Measurements from ENCODE around the gene VAMP2.

VAMP2 gene

DNA sequence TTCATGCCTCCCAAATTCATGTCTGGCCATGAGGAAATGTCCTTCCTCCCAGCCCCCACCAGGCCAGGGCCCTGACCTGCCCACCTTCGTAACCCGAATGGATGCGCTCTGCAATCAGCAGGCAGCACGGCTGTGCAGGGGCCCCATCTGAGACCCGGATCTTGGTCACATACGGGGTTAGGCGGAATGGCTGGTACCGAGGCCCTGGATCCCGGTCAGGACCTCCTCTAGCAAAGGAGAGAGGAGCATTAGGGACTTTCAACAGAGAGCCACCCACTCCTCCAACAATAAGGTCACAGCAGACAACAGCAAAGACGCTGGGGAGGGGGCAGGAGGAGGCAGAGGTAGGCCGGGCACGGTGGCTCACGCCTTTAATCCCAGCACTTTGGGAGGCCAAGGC is 14.2 kb downstream of the VAMP2 start:
- no peak for DNase-seq (ENCODE audit: low read depth)
- no peak overlapping the region for H3K4me3 ChIP-seq (ENCODE audit: low read length)
- TF ChIP-seq CTCF (conservative IDR thresholded peaks at IDR 0.05; ENCODE audit: low read length), result no peak

- H3K4me3 ChIP-seq (ENCODE audit: low read length), result no peak overlapping the region
- no peak for DNase-seq (ENCODE audit: low read depth)
- TF ChIP-seq CTCF (conservative IDR thresholded peaks at IDR 0.05; ENCODE audit: low read length), result no peak
Measured at GRCh38 chr17:8147805-8148404, 14.8 kb downstream of the VAMP2 start.

DNA sequence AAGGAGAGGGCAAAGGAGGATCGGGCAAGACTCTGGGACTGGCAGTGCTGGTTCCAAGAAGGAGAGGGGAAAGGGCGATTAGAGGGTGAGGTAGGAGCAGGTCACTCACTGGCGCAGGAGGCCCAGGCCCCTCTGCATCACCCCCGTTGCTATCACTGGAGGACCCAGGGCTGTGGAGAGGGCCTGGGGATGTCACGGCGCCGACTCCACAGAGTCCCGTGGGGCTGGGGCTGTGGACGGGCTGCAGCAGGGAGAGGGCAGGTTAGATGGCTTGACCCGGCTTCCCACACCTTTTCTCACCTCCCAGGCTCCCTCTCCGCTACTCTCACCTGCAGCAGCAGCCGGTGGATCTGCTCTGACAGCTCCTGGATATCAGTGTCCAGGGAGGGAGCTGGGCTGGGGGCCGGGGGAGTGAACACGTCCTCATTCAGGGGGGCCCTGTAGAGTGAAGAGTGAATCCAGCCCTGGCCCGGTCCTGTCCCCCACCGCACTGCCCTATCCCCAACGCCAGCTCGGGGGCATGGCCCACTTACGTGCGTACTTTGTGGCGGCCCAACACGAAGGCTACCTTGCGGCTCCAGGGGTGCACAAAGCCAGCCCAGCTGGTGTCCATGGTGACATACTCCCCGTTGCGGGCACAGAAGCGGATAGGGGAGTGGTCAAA is 15.5 kb downstream of the VAMP2 start:
- H3K4me3 ChIP-seq (ENCODE audit: low read length), result no peak overlapping the region
- DNase-seq (ENCODE audit: low read depth), result no peak
- no peak for TF ChIP-seq CTCF (conservative IDR thresholded peaks at IDR 0.05; ENCODE audit: low read length)

- TF ChIP-seq CTCF (conservative IDR thresholded peaks at IDR 0.05; ENCODE audit: low read length), result no peak
- no peak overlapping the region for H3K4me3 ChIP-seq (ENCODE audit: low read length)
- DNase-seq (ENCODE audit: low read depth), result no peak
Measured at GRCh38 chr17:8146381-8147140, 16.2 kb downstream of the VAMP2 start.

- DNase-seq (ENCODE audit: low read depth), result no peak
- no peak for TF ChIP-seq CTCF (conservative IDR thresholded peaks at IDR 0.05; ENCODE audit: low read length)
- H3K4me3 ChIP-seq (ENCODE audit: low read length), result no peak overlapping the region
Measured at GRCh38 chr17:8145811-8146210, 16.9 kb downstream of the VAMP2 start.

DNA sequence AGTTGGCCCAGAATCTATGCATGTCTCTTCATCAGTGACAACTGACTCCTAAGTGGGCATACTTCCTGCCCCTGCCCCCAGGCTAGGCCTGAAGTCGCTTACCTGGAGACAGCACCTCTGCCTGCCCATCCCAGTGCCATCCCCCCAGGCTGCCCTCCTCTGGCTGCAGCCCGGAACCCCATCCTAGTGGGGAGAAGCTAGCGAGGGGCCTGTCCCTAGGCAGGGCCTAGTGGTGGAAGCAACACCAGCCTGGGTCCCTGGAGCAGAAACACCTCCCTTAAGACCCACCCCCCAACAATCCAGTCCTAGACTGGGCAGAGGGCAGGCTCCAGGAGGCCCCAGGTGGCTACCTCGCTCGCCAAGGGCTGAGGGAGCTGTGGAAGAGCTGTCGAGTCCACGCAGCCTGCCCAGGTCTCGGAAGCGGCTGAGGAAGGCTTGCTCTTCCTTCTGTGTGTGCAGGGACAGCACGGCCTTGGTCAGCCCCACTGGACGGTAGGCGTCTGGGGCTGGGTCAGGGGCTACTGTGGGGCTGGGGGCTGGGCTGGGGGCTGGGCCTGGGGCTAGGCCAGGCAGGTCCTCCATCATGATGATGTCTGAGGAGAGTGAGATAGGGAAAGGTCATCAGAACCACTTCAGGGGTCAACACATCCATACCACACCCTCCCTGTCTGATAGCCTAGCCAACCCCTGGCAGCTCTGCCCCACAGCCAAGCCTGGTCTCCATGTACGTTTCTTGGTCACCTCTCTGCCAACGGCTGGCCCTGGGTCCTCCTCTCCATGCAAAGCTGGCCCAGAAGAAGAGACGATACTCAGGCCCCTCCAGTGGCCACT is 18.1 kb downstream of the VAMP2 start:
- no peak overlapping the region for H3K4me3 ChIP-seq (ENCODE audit: low read length)
- DNase-seq (ENCODE audit: low read depth), result no peak
- TF ChIP-seq CTCF (conservative IDR thresholded peaks at IDR 0.05; ENCODE audit: low read length), result no peak

Data from AG10803 (cell line).